PC-9 (cell line): ENCODE results near the gene TAF11. TPM values are rescaled to one million over a fixed set of nuclear protein-coding genes. Genes with fewer than 3 reads are reported as not detected.

ENCODE experiments used
- BruUV-seq: library from RNA; stranded (reverse); fragments of 400-500 nt; replicated peaks from 2 replicates; lab custom pipeline; 2021; lab: Mats Ljungman, UMichigan
- CTCF ChIA-PET: fragments of 300-600 bp; sonication (Branson Sonifier 250); formaldehyde crosslinking; loops from one replicate; lab custom pipeline; 2022; ENCODE audit warnings: antibody characterized with exemption; lab: Charles Lee
- POLR2A ChIA-PET: fragments of 300-600 bp; sonication (Branson Sonifier 250); formaldehyde crosslinking; loops from one replicate; lab custom pipeline; 2022; ENCODE audit warnings: antibody characterized with exemption; ENCODE audit not compliant: unreplicated experiment; lab: Charles Lee
- DNase-seq, 2 experiments: peaks; one replicate each; pipeline versions ENCODE4 v3.0.0 to v3.0.0-alpha.2; 2015 to 2022; ENCODE audit warnings: mixed read lengths in 1 of 2
- H2AFZ ChIP-seq: fragments of 200-600 bp; sonication (generic); 2 replicates; pipeline ENCODE4 v1.8.1; 2017; ENCODE audit warnings: antibody characterized with exemption
- H3F3A ChIP-seq: fragments of 200-600 bp; sonication (generic); 2 replicates; pipeline ENCODE4 v1.8.1; 2017; ENCODE audit warnings: antibody characterized with exemption, mild to moderate bottlenecking, low read depth; ENCODE audit not compliant: insufficient read depth
- H3K27ac ChIP-seq: fragments of 200-600 bp; sonication (generic); 2 replicates; pipeline ENCODE4 v1.6.1; 2016; ENCODE audit warnings: mixed run types
- H3K27me3 ChIP-seq: fragments of 200-600 bp; sonication (generic); 2 replicates; pipeline ENCODE4 v1.6.1; 2016; ENCODE audit warnings: low read depth, mixed run types; ENCODE audit not compliant: insufficient read depth
- H3K36me3 ChIP-seq: fragments of 200-600 bp; sonication (generic); 2 replicates; pipeline ENCODE4 v1.6.1; 2016; ENCODE audit warnings: low read depth, mixed run types
- H3K4me1 ChIP-seq: fragments of 200-600 bp; sonication (generic); replicated peaks from 2 replicates; pipeline ENCODE4 v1.6.1; 2016; ENCODE audit warnings: mixed run types; ENCODE audit not compliant: insufficient read depth
- H3K4me2 ChIP-seq: fragments of 200-600 bp; sonication (generic); 2 replicates; pipeline ENCODE4 v1.6.1; 2017; ENCODE audit warnings: mixed run types
- H3K4me3 ChIP-seq: fragments of 200-600 bp; sonication (generic); 2 replicates; pipeline ENCODE4 v1.6.1; 2016; ENCODE audit warnings: mixed run types
- H3K79me2 ChIP-seq: fragments of 200-600 bp; sonication (generic); 2 replicates; pipeline ENCODE4 v1.6.1; 2017; ENCODE audit warnings: low read depth, mixed run types
- H3K9me2 ChIP-seq: fragments of 200-600 bp; sonication (generic); 2 replicates; pipeline ENCODE4 v1.8.1; 2017; ENCODE audit warnings: mild to moderate bottlenecking; ENCODE audit not compliant: insufficient read depth
- H3K9me3 ChIP-seq: fragments of 200-600 bp; sonication (generic); 2 replicates; pipeline ENCODE4 v1.8.1; 2016; ENCODE audit warnings: low read depth; ENCODE audit not compliant: insufficient read depth
- H4K20me1 ChIP-seq: fragments of 200-600 bp; sonication (generic); 2 replicates; pipeline ENCODE4 v1.8.1; 2017; ENCODE audit not compliant: insufficient read depth
- EZH2 ChIP-seq: fragments of 200-600 bp; sonication (generic); IDR thresholded peaks from 2 replicates; pipeline ENCODE4 v1.8.0; 2017; ENCODE audit warnings: antibody characterized with exemption, low read depth
- intact Hi-C: fragments of 100-400 bp; cut with micrococcal nuclease; formaldehyde crosslinking; loops from one replicate; pipeline ENCODE4 v1.10.0; 2022; ENCODE audit not compliant: unreplicated experiment
- total RNA-seq: library from RNA; stranded (reverse); gene quantifications from 2 replicates; pipeline ENCODE4 v1.2.3, GENCODE V29; 2021
- TF ChIP-seq, protein P1 (sequence below): fragments of 200-600 bp; sonication (generic); conservative IDR thresholded peaks from 2 replicates; pipeline ENCODE4 v1.6.1; 2017; ENCODE audit warnings: mixed run types, antibody characterized with exemption, mild to moderate bottlenecking, moderate library complexity

The TAF11 gene
- total RNA-seq, 1 experiment from 2014 or later = 27.2 TPM

DNA sequence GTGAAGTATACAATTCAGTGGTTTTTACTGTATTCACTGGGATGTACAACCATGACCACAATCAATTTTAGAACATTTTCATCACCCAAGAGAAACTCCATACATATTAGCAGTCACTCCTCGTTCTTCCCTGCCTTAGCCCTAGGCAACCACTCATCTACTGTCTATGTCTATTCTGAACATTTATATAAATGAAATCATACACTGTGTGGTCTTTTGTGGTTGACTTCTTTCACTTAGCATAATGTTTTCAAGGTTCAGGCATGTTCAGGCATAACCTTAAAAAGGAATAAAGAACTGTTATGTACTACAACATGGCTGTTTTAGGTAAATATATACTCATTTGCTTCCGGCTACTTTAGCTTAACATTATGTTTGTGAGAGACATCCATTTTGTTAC, 58.7 kb downstream of the TAF11 start:
- ChIA-PET POLR2A (no interaction called here), CTCF (no interaction called here)
- Histone ChIP-seq H3K79me2 (no peaks in the 10 kb centered on the region), H3K9me2 (no peaks in the 10 kb centered on the region), H3K9me3 (no peaks in the 10 kb centered on the region), H3K4me1 (peaks cover 3% of the 10 kb centered on the region), H3K4me2 (no peak overlapping the region), H3K27me3 (no peaks in the 10 kb centered on the region), H3K36me3 (peaks cover 7% of the 10 kb centered on the region), H3F3A (peaks cover 11% of the 10 kb centered on the region), H2AFZ (no peak overlapping the region), H3K27ac (no peak overlapping the region), H4K20me1 (no peaks in the 10 kb centered on the region), H3K4me3 (no peak overlapping the region)
- no TSS peak for BruUV-seq
- no peak for DNase-seq
- intact Hi-C loops = no loop called here
- TF ChIP-seq, protein P1, sequence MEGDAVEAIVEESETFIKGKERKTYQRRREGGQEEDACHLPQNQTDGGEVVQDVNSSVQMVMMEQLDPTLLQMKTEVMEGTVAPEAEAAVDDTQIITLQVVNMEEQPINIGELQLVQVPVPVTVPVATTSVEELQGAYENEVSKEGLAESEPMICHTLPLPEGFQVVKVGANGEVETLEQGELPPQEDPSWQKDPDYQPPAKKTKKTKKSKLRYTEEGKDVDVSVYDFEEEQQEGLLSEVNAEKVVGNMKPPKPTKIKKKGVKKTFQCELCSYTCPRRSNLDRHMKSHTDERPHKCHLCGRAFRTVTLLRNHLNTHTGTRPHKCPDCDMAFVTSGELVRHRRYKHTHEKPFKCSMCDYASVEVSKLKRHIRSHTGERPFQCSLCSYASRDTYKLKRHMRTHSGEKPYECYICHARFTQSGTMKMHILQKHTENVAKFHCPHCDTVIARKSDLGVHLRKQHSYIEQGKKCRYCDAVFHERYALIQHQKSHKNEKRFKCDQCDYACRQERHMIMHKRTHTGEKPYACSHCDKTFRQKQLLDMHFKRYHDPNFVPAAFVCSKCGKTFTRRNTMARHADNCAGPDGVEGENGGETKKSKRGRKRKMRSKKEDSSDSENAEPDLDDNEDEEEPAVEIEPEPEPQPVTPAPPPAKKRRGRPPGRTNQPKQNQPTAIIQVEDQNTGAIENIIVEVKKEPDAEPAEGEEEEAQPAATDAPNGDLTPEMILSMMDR = no peak
- no peak for TF ChIP-seq EZH2

Other genes with a start within 250 kb of the TAF11 start
- gene ILRUN, start 191.3 kb downstream of the TAF11 start, total RNA-seq = 57.8 and 68.9 TPM in 2 replicates
- gene SNRPC, start 130.5 kb downstream of the TAF11 start, total RNA-seq = 142 and 162 TPM in 2 replicates
- gene BLTP3A, start 96.0 kb downstream of the TAF11 start, total RNA-seq = 18.2 and 22.3 TPM in 2 replicates
- 22.6 and 28.5 TPM in 2 replicates for gene ANKS1A, start 1.2 kb upstream of the TAF11 start, total RNA-seq